NCI-H526 treated with DMSO at 0.1 percent for 48 hours (cell line): ENCODE measurements around the gene MIA.
A peak's percentile ranks its signal among the peaks of the same experiment; 100 is the strongest.
"Not testable (repeated sequence)": the region's sequence is repeated elsewhere in the genome, so short reads cannot be mapped to it uniquely, and the experiment has no call there.

Experiments
- DNase-seq: peaks from one replicate; lab custom pipeline; 2025; lab: John Stamatoyannopoulos, UW

MIA gene

GRCh38 chr19:40780582-40780981, 5.3 kb downstream of the MIA start:
- DNase-seq, result no peak

- DNase-seq, result no peak
Observed at GRCh38 chr19:40781140-40781539, 5.8 kb downstream of the MIA start.

GRCh38 chr19:40783711-40784110, 8.4 kb downstream of the MIA start:
- DNase-seq, result no peak

GRCh38 chr19:40784146-40784545, 8.8 kb downstream of the MIA start:
- DNase-seq, result not testable (repeated sequence)

GRCh38 chr19:40785526-40785925, 10.2 kb downstream of the MIA start:
- no peak for DNase-seq

GRCh38 chr19:40786060-40787037, 11.0 kb downstream of the MIA start:
- no peak for DNase-seq

- no peak for DNase-seq
Observed at GRCh38 chr19:40791349-40791748, 16.0 kb downstream of the MIA start.

GRCh38 chr19:40791996-40792395, 16.7 kb downstream of the MIA start:
- no peak for DNase-seq

GRCh38 chr19:40797166-40797962, 22.0 kb downstream of the MIA start:
- DNase-seq, result no peak

GRCh38 chr19:40797963-40798682, 22.8 kb downstream of the MIA start:
- DNase-seq, result peak; percentile 91

- peak; percentile 98 for DNase-seq
Observed at GRCh38 chr19:40798683-40799557, 23.6 kb downstream of the MIA start, which contains the start of gene EGLN2. TSS of gene EGLN2 (plus strand) at chr19:40799191. CDS start at chr19:40800573, 1,382 bp downstream.

- no peak for DNase-seq
Observed at GRCh38 chr19:40799558-40800338, 24.4 kb downstream of the MIA start.

- DNase-seq, result no peak
Observed at GRCh38 chr19:40800339-40800996, 25.1 kb downstream of the MIA start.

- DNase-seq, result no peak
Observed at GRCh38 chr19:40800997-40801377, 25.7 kb downstream of the MIA start.

GRCh38 chr19:40801426-40802299, 26.3 kb downstream of the MIA start:
- no peak for DNase-seq

- no peak for DNase-seq
Observed at GRCh38 chr19:40802300-40803169, 27.2 kb downstream of the MIA start.

- DNase-seq, result no peak
Observed at GRCh38 chr19:40803170-40803856, 28.0 kb downstream of the MIA start.
